A673 (cell line): Measurements from ENCODE around the gene LIM2. TPM values are rescaled to one million over a fixed set of nuclear protein-coding genes. Genes with fewer than 3 reads are reported as not detected.

Experiments
- BruUV-seq: library from RNA; stranded (reverse); fragments of 400-500 nt; replicated peaks from 2 replicates; lab custom pipeline; 2021; lab: Mats Ljungman, UMichigan
- CTCF ChIA-PET: fragments of 300-600 bp; sonication (Branson Sonifier 250); formaldehyde crosslinking; loops from one replicate; lab custom pipeline; 2022; ENCODE audit warnings: antibody characterized with exemption; lab: Charles Lee
- POLR2A ChIA-PET: fragments of 300-600 bp; sonication (Branson Sonifier 250); formaldehyde crosslinking; loops from one replicate; lab custom pipeline; 2022; ENCODE audit warnings: antibody characterized with exemption; ENCODE audit not compliant: low non-redundant PET; lab: Charles Lee
- DNase-seq: peaks from one replicate; pipeline ENCODE4 v3.0.0-alpha.2; 2015; ENCODE audit warnings: low spot score
- H3K27ac ChIP-seq: fragments of 200-600 bp; sonication (generic); 2 replicates; pipeline ENCODE4 v1.5.1; 2016; ENCODE audit warnings: mixed run types, low read depth, mild to moderate bottlenecking, mixed read lengths, antibody characterized with exemption, low read length; ENCODE audit not compliant: poor library complexity, severe bottlenecking
- H3K27me3 ChIP-seq: fragments of 200-600 bp; sonication (generic); replicated peaks from 2 replicates; pipeline ENCODE4 v1.6.1; 2017; ENCODE audit warnings: mixed run types, low read depth, mild to moderate bottlenecking, mixed read lengths, antibody characterized with exemption, low read length; ENCODE audit not compliant: insufficient read depth, poor library complexity
- H3K36me3 ChIP-seq: fragments of 200-600 bp; sonication (generic); 2 replicates; pipeline ENCODE4 v1.6.1; 2016; ENCODE audit warnings: mixed run types, mild to moderate bottlenecking, mixed read lengths, antibody characterized with exemption, low read length; ENCODE audit not compliant: insufficient read depth, poor library complexity, severe bottlenecking
- H3K4me1 ChIP-seq: fragments of 200-600 bp; sonication (generic); 2 replicates; pipeline ENCODE4 v1.6.1; 2017; ENCODE audit warnings: mixed run types, mild to moderate bottlenecking, mixed read lengths, antibody characterized with exemption, low read length; ENCODE audit not compliant: insufficient read depth, poor library complexity, severe bottlenecking
- H3K4me3 ChIP-seq: fragments of 200-600 bp; sonication (generic); 2 replicates; pipeline ENCODE4 v1.5.1; 2016; ENCODE audit warnings: low read depth, mixed run types, mild to moderate bottlenecking, mixed read lengths, low read length; ENCODE audit not compliant: poor library complexity, severe bottlenecking
- H3K9me3 ChIP-seq: fragments of 200-600 bp; sonication (generic); 2 replicates; pipeline ENCODE4 v1.6.1; 2016; ENCODE audit warnings: mixed run types, low read depth, mild to moderate bottlenecking, mixed read lengths, antibody characterized with exemption, low read length; ENCODE audit not compliant: poor library complexity, severe bottlenecking
- CTCF ChIP-seq: fragments of 300-800, 200-600 bp; sonication (generic); conservative IDR thresholded peaks from 2 replicates; pipeline ENCODE4 v1.5.1; 2017; ENCODE audit warnings: low read depth, mild to moderate bottlenecking, antibody characterized with exemption, low read length, moderate library complexity, mixed read lengths
- EZH2 ChIP-seq: fragments of 200-600 bp; sonication (generic); IDR thresholded peaks from 2 replicates; pipeline ENCODE4 v1.6.1; 2017; ENCODE audit warnings: borderline replicate concordance, low read depth, mild to moderate bottlenecking, mixed read lengths, antibody characterized with exemption, low read length; ENCODE audit not compliant: poor library complexity, severe bottlenecking
- intact Hi-C: fragments of 100-400 bp; cut with micrococcal nuclease; formaldehyde crosslinking; loops from one replicate; pipeline ENCODE4 v1.10.0; 2022; ENCODE audit not compliant: unreplicated experiment
- total RNA-seq: library from RNA; stranded (reverse); gene quantifications from 2 replicates; pipeline ENCODE4 v1.2.3, GENCODE V29; 2021

Gene LIM2
- total RNA-seq, 1 experiment from 2014 or later, result not detected

GRCh38 chr19:51365965-51366388, 21.8 kb downstream of the LIM2 start, which contains the start of gene ETFB:
TSS of gene ETFB (minus strand) at chr19:51366388. CDS start at chr19:51366326, 62 bp downstream.
- POLR2A ChIA-PET, result no interaction called here
- H3K36me3 ChIP-seq, result no peaks in the 10 kb centered on the region
- TF ChIP-seq EZH2, result no peak
- TF ChIP-seq CTCF, result no peak
- intact Hi-C loops, result loop anchor here (2.0 kb wide), 2 partner anchors 27 to 29 kb away; no protein-coding TSS in a partner anchor
- TSS peak; percentile 87 for BruUV-seq
- H3K27me3 ChIP-seq, result no peaks in the 10 kb centered on the region
- DNase-seq, result no peak
- H3K27ac ChIP-seq, result peak within 1 kb of the TSS; percentile 77
- peak within 1 kb of the TSS; percentile 64 for H3K4me3 ChIP-seq
- peaks cover 9% of the 10 kb centered on the region for H3K4me1 ChIP-seq
- H3K9me3 ChIP-seq, result no peaks in the 10 kb centered on the region
- CTCF ChIA-PET, result interaction anchor here (1.2 kb wide), 1 partner anchor 34 kb away, joined by 3 read pairs; no protein-coding TSS in a partner anchor

- Histone ChIP-seq H3K4me1 (peaks cover 9% of the 10 kb centered on the region), H3K9me3 (no peaks in the 10 kb centered on the region), H3K4me3 (peak overlapping the region; percentile 64), H3K27ac (peak overlapping the region; percentile 77), H3K27me3 (no peaks in the 10 kb centered on the region), H3K36me3 (no peaks in the 10 kb centered on the region)
- no peak for TF ChIP-seq EZH2
- no peak for TF ChIP-seq CTCF
- intact Hi-C loops, result no loop called here
- ChIA-PET POLR2A (no interaction called here), CTCF (interaction anchor here (1.2 kb wide), 1 partner anchor 33 kb away, joined by 3 read pairs; no protein-coding TSS in a partner anchor)
- no TSS peak for BruUV-seq
- peak; percentile 31 for DNase-seq
Measured at GRCh38 chr19:51365211-51365964, 22.4 kb downstream of the LIM2 start.

GRCh38 chr19:51364200-51365106, 23.3 kb downstream of the LIM2 start:
- no peak overlapping the region for H3K4me3 ChIP-seq
- no peaks in the 10 kb centered on the region for H3K36me3 ChIP-seq
- H3K27ac ChIP-seq, result no peak overlapping the region
- POLR2A ChIA-PET, result no interaction called here
- H3K4me1 ChIP-seq, result peaks cover 9% of the 10 kb centered on the region
- H3K9me3 ChIP-seq, result no peaks in the 10 kb centered on the region
- intact Hi-C loops, result no loop called here
- BruUV-seq, result no TSS peak
- TF ChIP-seq CTCF (no peak), EZH2 (no peak)
- H3K27me3 ChIP-seq, result no peaks in the 10 kb centered on the region
- CTCF ChIA-PET, result no interaction called here
- no peak for DNase-seq
